Hippocampal formation (tissue), 2 donors: ENCODE measurements around the gene TRAPPC3.
"Not testable (repeated sequence)": the region's sequence is repeated elsewhere in the genome, so short reads cannot be mapped to it uniquely, and the experiment has no call there.

ENCODE experiments used
- DNase-seq, 2 donors: peaks; one replicate each; lab custom pipeline; 2025; lab: John Stamatoyannopoulos, UW

The TRAPPC3 gene

DNA sequence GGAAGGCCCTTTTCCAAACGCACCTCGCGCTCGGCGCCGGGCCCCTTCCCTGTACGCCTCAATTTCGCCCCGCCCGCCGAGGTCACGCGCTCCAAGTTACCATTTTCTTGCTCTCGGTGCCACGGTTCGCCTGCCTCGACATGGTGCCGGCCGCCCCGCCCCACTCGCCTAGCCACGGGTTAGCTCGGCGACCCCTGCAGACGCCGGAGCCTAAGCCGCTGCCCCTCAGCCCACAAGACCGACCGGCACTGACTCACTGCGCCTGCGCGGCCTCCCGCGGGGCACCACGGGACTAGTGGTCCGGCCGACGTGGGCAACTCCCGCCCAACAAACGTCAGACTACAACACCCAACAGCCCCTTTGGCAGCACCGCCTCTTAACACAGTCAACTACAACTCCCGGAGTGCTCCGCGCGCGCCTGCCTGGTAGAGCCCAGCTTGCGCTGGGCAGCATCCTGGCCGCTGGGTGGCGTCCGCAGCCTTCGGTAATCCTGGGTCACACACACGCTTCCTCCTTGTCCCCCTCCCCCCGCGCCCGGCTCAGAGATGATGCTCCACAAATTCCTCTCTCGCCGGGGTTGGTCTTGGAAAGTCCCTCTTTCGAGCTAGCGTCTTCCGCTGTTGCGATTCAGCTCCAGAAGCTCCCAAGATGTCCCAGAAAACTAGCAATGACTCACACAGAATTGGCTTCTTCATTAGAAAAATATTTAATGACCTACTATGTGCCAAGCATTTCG, at the start of gene TRAPPC3:
Gene TRAPPC3, minus strand, starts transcription at position 250 of the 736 bp plus-strand sequence. Its CDS starts 108 bp downstream, at position 142.
- DNase-seq, result peak; percentile 100

DNA sequence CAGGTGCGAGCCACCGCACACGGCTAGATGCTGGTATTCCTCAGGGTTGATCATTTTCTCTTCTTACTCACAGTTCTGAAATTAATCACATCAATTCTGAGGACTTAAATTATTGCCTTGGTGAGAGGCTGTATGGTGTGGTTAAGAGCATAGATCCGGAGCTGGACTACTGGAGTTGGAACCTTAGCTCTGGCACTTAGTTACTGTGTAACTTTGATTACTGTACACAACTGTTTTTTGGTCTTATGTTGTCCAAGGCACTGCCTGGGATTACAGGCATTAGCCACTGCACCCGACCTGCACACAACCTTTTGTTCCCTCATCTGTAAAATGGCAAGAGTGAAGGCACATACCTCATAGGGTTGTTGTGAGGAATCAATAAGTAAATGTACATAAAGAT, 49.4 kb upstream of the TRAPPC3 start:
- no peak for DNase-seq

GRCh38 chr1:36196805-36197204, 47.5 kb upstream of the TRAPPC3 start:
- DNase-seq, result not testable (repeated sequence)

GRCh38 chr1:36187800-36188593, 38.7 kb upstream of the TRAPPC3 start:
- peak; percentile 83 to 85 for DNase-seq

- DNase-seq, result no peak
Measured at GRCh38 chr1:36183309-36183856, 34.1 kb upstream of the TRAPPC3 start.

GRCh38 chr1:36182734-36183133, 33.4 kb upstream of the TRAPPC3 start:
- no peak for DNase-seq

DNA sequence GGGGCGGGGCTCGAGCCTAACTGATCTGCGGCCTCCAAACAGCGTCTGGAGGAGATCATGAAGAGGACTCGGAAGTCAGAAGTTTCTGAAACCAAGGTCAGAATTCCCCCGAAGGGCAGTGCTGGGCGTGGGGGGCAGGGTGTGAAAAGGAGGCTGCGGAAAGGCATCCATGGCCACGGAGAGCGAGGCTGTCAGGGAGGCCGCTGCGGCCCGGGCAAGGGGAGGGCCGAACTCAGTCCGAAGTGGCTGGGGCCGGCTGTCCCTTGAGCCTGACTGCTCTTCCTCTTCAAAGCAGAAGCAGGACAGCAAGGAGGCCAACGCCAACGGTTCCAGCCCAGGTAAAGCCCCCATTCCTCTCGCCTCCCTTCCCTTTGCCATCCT, 29.9 kb upstream of the TRAPPC3 start:
- DNase-seq, result no peak

GRCh38 chr1:36178471-36179219, 29.4 kb upstream of the TRAPPC3 start:
- no peak for DNase-seq

DNA sequence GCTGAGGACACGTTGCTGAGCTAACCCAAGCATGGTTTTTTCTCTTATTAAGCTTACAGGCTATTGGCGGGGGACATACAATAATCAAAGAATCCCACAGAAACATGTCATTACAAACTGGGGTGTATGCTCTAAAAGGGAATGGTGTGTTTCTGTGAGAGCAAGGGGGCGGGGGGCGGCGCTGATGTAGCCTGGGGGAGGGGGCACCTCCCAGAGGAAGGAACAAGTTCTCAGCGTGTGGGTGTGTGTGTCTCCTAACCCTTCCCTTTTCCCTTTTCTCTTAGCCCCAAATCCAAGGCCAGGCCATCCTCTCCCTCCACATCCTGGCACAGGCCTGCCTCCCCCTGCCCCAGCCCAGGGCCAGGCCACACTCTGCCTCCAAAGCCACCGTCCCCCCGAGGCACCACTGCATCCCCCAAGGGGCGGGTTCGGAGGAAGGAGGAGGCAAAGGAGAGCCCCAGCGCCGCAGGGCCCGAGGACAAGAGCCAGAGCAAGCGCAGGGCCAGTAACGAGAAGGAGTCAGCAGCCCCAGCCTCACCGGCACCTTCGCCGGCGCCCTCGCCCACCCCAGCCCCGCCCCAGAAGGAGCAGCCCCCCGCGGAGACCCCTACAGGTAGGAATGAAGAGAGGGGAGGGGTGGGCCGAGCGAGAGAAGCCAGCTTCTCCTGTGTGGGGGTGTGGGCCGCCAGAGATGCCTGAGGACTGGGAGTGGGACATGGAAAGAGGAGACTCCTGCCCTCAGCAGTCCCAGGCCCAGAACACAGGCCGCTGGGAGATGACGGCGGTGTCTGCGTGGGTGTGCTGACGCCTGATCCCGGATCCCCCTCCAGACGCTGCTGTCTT, 28.5 kb upstream of the TRAPPC3 start:
- DNase-seq, result no peak

- DNase-seq, result no peak
Measured at GRCh38 chr1:36176106-36176949, 27.0 kb upstream of the TRAPPC3 start.

- DNase-seq, result no peak
Measured at GRCh38 chr1:36175137-36176095, 26.1 kb upstream of the TRAPPC3 start.

DNA sequence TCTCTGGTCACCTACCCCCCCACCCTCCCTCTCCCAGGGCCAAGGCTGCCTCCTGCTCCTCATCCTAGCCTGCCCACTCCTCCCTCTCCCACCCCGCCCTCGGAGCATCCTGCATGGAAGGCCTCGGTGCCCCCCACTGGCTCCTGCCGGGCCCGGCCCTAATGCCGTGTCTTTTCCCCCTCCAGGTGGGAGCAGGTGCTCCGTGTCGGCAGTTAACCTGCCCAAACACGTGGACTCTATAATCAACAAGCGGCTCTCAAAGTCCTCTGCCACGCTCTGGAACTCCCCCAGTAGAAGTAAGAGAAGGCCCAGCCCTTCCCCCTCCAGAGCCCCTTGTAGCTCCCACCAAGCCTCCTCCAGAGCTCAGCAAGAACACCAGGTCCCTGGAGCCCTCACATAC, 25.4 kb upstream of the TRAPPC3 start:
- DNase-seq, result no peak

- no peak for DNase-seq
Measured at GRCh38 chr1:36172983-36173382, 23.7 kb upstream of the TRAPPC3 start.

- DNase-seq, result no peak
Measured at GRCh38 chr1:36172017-36172747, 22.9 kb upstream of the TRAPPC3 start.

DNA sequence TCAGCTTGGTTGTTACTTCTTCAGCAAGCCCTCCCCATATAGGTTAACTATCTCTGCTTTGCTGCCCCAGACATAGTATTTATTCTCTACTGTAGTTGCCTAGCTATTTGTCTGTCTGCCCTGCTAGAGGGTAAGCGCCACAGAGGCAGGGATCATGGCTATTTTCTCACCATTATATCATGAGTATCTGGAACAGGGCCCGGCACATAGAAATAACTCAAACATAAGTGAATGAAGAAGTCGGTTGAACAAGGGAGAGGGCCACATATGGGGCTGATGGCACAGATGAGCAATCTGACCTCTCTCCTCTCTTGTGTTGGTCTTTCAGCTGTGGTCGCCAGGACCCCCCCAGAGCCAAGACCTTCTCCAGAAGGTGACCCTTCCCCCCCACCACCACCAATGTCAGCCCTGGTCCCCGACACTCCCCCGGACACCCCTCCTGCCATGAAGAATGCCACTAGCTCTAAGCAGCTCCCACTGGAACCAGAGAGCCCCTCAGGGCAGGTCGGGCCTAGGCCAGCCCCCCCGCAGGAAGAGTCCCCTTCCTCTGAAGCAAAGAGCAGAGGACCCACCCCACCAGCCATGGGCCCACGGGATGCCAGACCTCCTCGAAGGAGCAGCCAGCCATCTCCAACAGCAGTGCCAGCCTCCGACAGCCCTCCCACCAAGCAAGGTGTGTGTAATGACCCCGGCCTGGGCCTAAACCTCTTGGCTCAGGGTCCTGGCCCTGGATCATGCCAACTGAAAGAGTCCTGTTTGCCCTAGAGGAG, 21.5 kb upstream of the TRAPPC3 start:
- DNase-seq, result no peak

GRCh38 chr1:36168514-36168913, 19.2 kb upstream of the TRAPPC3 start:
- no peak for DNase-seq
